OCI-LY7 (cell line): ENCODE measurements around the gene NOL4L. TPM values are rescaled to one million over a fixed set of nuclear protein-coding genes. Genes with fewer than 3 reads are reported as not detected.

Experiments
- BruUV-seq: library from RNA; stranded (reverse); fragments of 400-500 nt; replicated peaks from 2 replicates; lab custom pipeline; 2021; lab: Mats Ljungman, UMichigan
- CTCF ChIA-PET: fragments of 300-600 bp; sonication (Branson Sonifier 250); formaldehyde crosslinking; loops from one replicate; lab custom pipeline; 2022; ENCODE audit warnings: antibody characterized with exemption; ENCODE audit not compliant: unreplicated experiment; lab: Charles Lee
- POLR2A ChIA-PET: fragments of 300-600 bp; sonication (Branson Sonifier 250); formaldehyde crosslinking; loops from one replicate; lab custom pipeline; 2022; ENCODE audit warnings: antibody characterized with exemption; lab: Charles Lee
- DNase-seq: peaks from one replicate; pipeline ENCODE4 v3.0.0-alpha.2; 2015; ENCODE audit warnings: low spot score
- H2AFZ ChIP-seq: fragments of 200-600 bp; sonication (generic), shearing (Covaris generic); 2 replicates; pipeline ENCODE4 v1.6.1; 2014; ENCODE audit warnings: mild to moderate bottlenecking, antibody characterized with exemption, low read length, moderate library complexity
- H3K27ac ChIP-seq: fragments of 200-600 bp; sonication (generic); 2 replicates; pipeline ENCODE4 v1.5.1; 2014; ENCODE audit warnings: mixed run types, low read depth, mild to moderate bottlenecking, moderate library complexity, low read length, inconsistent platforms; ENCODE audit not compliant: poor library complexity, severe bottlenecking
- H3K36me3 ChIP-seq: fragments of 200-600 bp; sonication (generic); 2 replicates; pipeline ENCODE4 v1.6.1; 2014; ENCODE audit warnings: mild to moderate bottlenecking, antibody characterized with exemption, low read length, moderate library complexity, mixed read lengths; ENCODE audit not compliant: insufficient read depth
- H3K4me1 ChIP-seq: fragments of 200-600 bp; sonication (generic); 2 replicates; pipeline ENCODE4 v1.5.1; 2014; ENCODE audit warnings: mild to moderate bottlenecking, low read length; ENCODE audit not compliant: insufficient read depth, poor library complexity, severe bottlenecking
- H3K4me2 ChIP-seq: fragments of 200-600 bp; sonication (generic); 2 replicates; pipeline ENCODE4 v1.6.1; 2014; ENCODE audit warnings: mild to moderate bottlenecking, low read length
- H3K4me3 ChIP-seq: fragments of 200-600 bp; sonication (generic); 2 replicates; pipeline ENCODE4 v1.5.1; 2014; ENCODE audit warnings: mild to moderate bottlenecking, low read depth, low read length; ENCODE audit not compliant: poor library complexity, severe bottlenecking
- H3K79me2 ChIP-seq: fragments of 200-600 bp; sonication (generic); 2 replicates; pipeline ENCODE4 v1.6.1; 2016; ENCODE audit warnings: low read depth, mild to moderate bottlenecking, low read length, moderate library complexity, mixed read lengths; ENCODE audit not compliant: insufficient read depth
- H3K9me2 ChIP-seq: fragments of 200-600 bp; sonication (generic); 2 replicates; pipeline ENCODE4 v1.6.1; 2016; ENCODE audit warnings: mild to moderate bottlenecking, low read length, mixed read lengths; ENCODE audit not compliant: insufficient read depth
- H3K9me3 ChIP-seq: fragments of 200-600 bp; sonication (generic); 2 replicates; pipeline ENCODE4 v1.6.1; 2014; ENCODE audit warnings: mild to moderate bottlenecking, mixed run types, low read length, mixed read lengths
- H4K20me1 ChIP-seq: fragments of 200-600 bp; sonication (generic); 2 replicates; pipeline ENCODE4 v1.6.1; 2014; ENCODE audit warnings: mild to moderate bottlenecking, antibody characterized with exemption, low read length, moderate library complexity, mixed read lengths; ENCODE audit not compliant: insufficient read depth
- CTCF ChIP-seq: fragments of 200-600 bp; sonication (generic); conservative IDR thresholded peaks from 2 replicates; pipeline ENCODE4 v1.5.1; 2014; ENCODE audit warnings: mild to moderate bottlenecking, antibody characterized with exemption, low read length, moderate library complexity, mixed read lengths
- EZH2phosphoT487 ChIP-seq: fragments of 200-600 bp; sonication (generic); IDR thresholded peaks from 2 replicates; pipeline ENCODE4 v1.6.1; 2018; ENCODE audit warnings: low read depth, borderline replicate concordance, mild to moderate bottlenecking, mixed run types, antibody characterized with exemption, low read length, moderate library complexity, mixed read lengths
- intact Hi-C: fragments of 100-400 bp; cut with micrococcal nuclease; formaldehyde crosslinking; loops from one replicate; pipeline ENCODE4 v1.10.0; 2022; ENCODE audit not compliant: unreplicated experiment
- total RNA-seq, 2 experiments: library from RNA; depleted of rRNA in 1 of 2; stranded (reverse); fragments of >200 nt in 1 of 2; shearing (Covaris generic) in 1 of 2; gene quantifications; 2 replicates each; pipeline ENCODE4 v1.2.3, GENCODE V29; 2014 to 2022

NOL4L gene
- total RNA-seq, 2 experiments from 2014 or later = 3.9 to 4.2 TPM

- TF ChIP-seq CTCF (no peak), EZH2phosphoT487 (no peak)
- BruUV-seq = no TSS peak
- POLR2A ChIA-PET = interaction anchor here (0.9 kb wide), 1 partner anchor 35 kb away, joined by 5 read pairs; no protein-coding TSS in a partner anchor
- CTCF ChIA-PET = no interaction called here
- H3K79me2 ChIP-seq = no peaks in the 10 kb centered on the region
- H4K20me1 ChIP-seq = no peaks in the 10 kb centered on the region
- intact Hi-C loops = no loop called here
- no peak overlapping the region for H2AFZ ChIP-seq
- H3K36me3 ChIP-seq = no peaks in the 10 kb centered on the region
- H3K4me3 ChIP-seq = no peak overlapping the region
- no peak overlapping the region for H3K27ac ChIP-seq
- no peak for DNase-seq
- H3K4me1 ChIP-seq = no peaks in the 10 kb centered on the region
- no peaks in the 10 kb centered on the region for H3K9me3 ChIP-seq
- H3K9me2 ChIP-seq = no peaks in the 10 kb centered on the region
- H3K4me2 ChIP-seq = no peak overlapping the region
These were observed 14.5 kb downstream of the NOL4L start for GRCh38 chr20:32570401-32571190.

- no peak overlapping the region for H3K27ac ChIP-seq
- no peaks in the 10 kb centered on the region for H3K79me2 ChIP-seq
- H3K4me1 ChIP-seq = no peaks in the 10 kb centered on the region
- no peak overlapping the region for H3K4me3 ChIP-seq
- no peak for DNase-seq
- no peak overlapping the region for H2AFZ ChIP-seq
- intact Hi-C loops = no loop called here
- H3K4me2 ChIP-seq = no peak overlapping the region
- no peaks in the 10 kb centered on the region for H3K9me2 ChIP-seq
- no peaks in the 10 kb centered on the region for H4K20me1 ChIP-seq
- CTCF ChIA-PET = no interaction called here
- POLR2A ChIA-PET = no interaction called here
- no TSS peak for BruUV-seq
- no peak for TF ChIP-seq EZH2phosphoT487
- TF ChIP-seq CTCF = no peak
- H3K9me3 ChIP-seq = no peaks in the 10 kb centered on the region
- no peaks in the 10 kb centered on the region for H3K36me3 ChIP-seq
These were observed 15.5 kb downstream of the NOL4L start for GRCh38 chr20:32569380-32570305.
